MM.1S (cell line): ENCODE data around the gene IGFN1.

Experiments used
- DNase-seq: peaks from one replicate; pipeline ENCODE4 v3.0.0-alpha.2; 2015
- H2AFZ ChIP-seq: fragments of 300-600 bp; sonication (generic); 2 replicates; pipeline ENCODE4 v1.6.0; 2016; ENCODE audit warnings: antibody characterized with exemption, low read length
- H3F3A ChIP-seq: fragments of 300-600 bp; sonication (generic); 2 replicates; pipeline ENCODE4 v1.6.1; 2016; ENCODE audit warnings: mild to moderate bottlenecking, antibody characterized with exemption, low read length, moderate library complexity, mixed read lengths; ENCODE audit not compliant: insufficient read depth
- H3K27ac ChIP-seq: fragments of 300-600 bp; sonication (generic); 2 replicates; pipeline ENCODE4 v1.5.1; 2016; ENCODE audit warnings: mild to moderate bottlenecking, low read length
- H3K27me3 ChIP-seq: fragments of 300-600 bp; sonication (generic); replicated peaks from 2 replicates; pipeline ENCODE4 v1.6.0; 2016; ENCODE audit warnings: low read length; ENCODE audit not compliant: insufficient read depth
- H3K36me3 ChIP-seq: fragments of 300-600 bp; sonication (generic); replicated peaks from 2 replicates; pipeline ENCODE4 v1.6.1; 2016; ENCODE audit warnings: mild to moderate bottlenecking, low read length, mixed read lengths; ENCODE audit not compliant: insufficient read depth
- H3K4me1 ChIP-seq: fragments of 300-600 bp; sonication (generic); 2 replicates; pipeline ENCODE4 v1.6.1; 2016; ENCODE audit warnings: low read length, mixed read lengths
- H3K4me2 ChIP-seq: fragments of 300-600 bp; sonication (generic); 2 replicates; pipeline ENCODE4 v1.6.0; 2016; ENCODE audit warnings: low read depth, low read length
- H3K4me3 ChIP-seq: fragments of 300-600 bp; sonication (generic); 2 replicates; pipeline ENCODE4 v1.5.1; 2016; ENCODE audit warnings: low read length, mixed read lengths
- H3K79me2 ChIP-seq: fragments of 300-600 bp; sonication (generic); 2 replicates; pipeline ENCODE4 v1.6.1; 2016; ENCODE audit warnings: mixed run types, low read length, mixed read lengths
- H3K9ac ChIP-seq: fragments of 300-600 bp; sonication (generic); 2 replicates; pipeline ENCODE4 v1.6.1; 2016; ENCODE audit warnings: low read length, mixed read lengths
- H3K9me2 ChIP-seq: fragments of 300-600 bp; sonication (generic); replicated peaks from 2 replicates; pipeline ENCODE4 v1.6.1; 2016; ENCODE audit warnings: mild to moderate bottlenecking, low read length, mixed read lengths; ENCODE audit not compliant: insufficient read depth
- H3K9me3 ChIP-seq: fragments of 300-600 bp; sonication (generic); replicated peaks from 2 replicates; pipeline ENCODE4 v1.6.1; 2016; ENCODE audit warnings: mild to moderate bottlenecking, low read length, mixed read lengths; ENCODE audit not compliant: insufficient read depth
- H4K20me1 ChIP-seq: fragments of 300-600 bp; sonication (generic); 2 replicates; pipeline ENCODE4 v1.6.1; 2016; ENCODE audit warnings: mild to moderate bottlenecking, low read length, moderate library complexity, mixed read lengths; ENCODE audit not compliant: insufficient read depth
- EZH2 ChIP-seq: fragments of 300-600 bp; sonication (generic); optimal IDR thresholded peaks from 2 replicates; pipeline ENCODE3; 2017; ENCODE audit warnings: low read depth, mild to moderate bottlenecking, antibody characterized with exemption, low read length, mixed read lengths
- EZH2phosphoT487 ChIP-seq: fragments of 300-600 bp; sonication (generic); IDR thresholded peaks from 2 replicates; pipeline ENCODE4 v1.6.1; 2018; ENCODE audit warnings: antibody characterized with exemption, low read length
- TF ChIP-seq, protein P1 (sequence below): fragments of 300-600 bp; sonication (generic); IDR thresholded peaks from 2 replicates; pipeline ENCODE4 v1.5.1; 2016; ENCODE audit warnings: antibody characterized with exemption, low read length, mixed read lengths

Gene IGFN1

DNA sequence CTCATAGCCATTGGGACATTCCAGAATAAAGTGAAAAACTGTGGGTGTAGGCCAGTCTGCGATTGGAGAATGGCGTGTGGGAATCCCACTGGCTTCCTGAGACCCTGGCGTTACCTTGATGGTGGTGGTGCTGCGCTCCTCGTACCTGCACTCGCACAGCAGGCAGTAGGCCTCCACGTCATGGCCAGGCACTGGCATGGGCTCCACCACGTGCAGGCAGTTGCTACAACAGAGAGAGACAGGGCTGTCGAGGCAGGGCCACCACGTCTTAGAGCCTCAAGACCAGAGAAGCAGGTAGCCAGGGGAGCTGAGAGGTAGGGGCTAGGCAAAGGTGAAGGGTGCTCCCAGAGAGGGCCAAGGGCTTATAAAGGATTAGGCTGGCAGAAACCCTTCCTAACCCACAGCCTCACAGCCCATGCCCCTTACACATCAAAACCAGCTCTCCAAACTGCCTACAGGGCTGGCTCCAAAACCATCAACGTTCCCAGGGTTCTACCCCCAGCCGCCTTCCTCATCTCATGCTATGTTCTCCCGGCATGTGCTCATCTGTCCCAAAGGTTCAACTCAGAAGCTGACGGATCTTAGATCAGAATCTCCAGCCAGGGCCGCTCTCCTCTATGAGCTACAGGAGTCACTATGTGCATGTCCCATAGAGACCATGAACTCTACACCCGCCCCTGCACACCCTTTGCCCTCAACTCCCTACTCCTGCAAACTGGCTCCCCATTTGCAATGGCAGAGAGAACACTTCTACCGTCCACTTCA is 43.8 kb upstream of the IGFN1 start:
- no peak for DNase-seq
- no peaks in the 10 kb centered on the region for H3K27me3 ChIP-seq
- no peak overlapping the region for H3K4me2 ChIP-seq
- H3K9me3 ChIP-seq, result no peaks in the 10 kb centered on the region
- no peaks in the 10 kb centered on the region for H3F3A ChIP-seq
- no peak overlapping the region for H3K27ac ChIP-seq
- H3K36me3 ChIP-seq, result no peaks in the 10 kb centered on the region
- no peaks in the 10 kb centered on the region for H3K9me2 ChIP-seq
- no peaks in the 10 kb centered on the region for H3K4me1 ChIP-seq
- no peaks in the 10 kb centered on the region for H4K20me1 ChIP-seq
- H3K79me2 ChIP-seq, result no peaks in the 10 kb centered on the region
- TF ChIP-seq EZH2phosphoT487 (no peak), EZH2 (no peak)
- TF ChIP-seq, protein P1, sequence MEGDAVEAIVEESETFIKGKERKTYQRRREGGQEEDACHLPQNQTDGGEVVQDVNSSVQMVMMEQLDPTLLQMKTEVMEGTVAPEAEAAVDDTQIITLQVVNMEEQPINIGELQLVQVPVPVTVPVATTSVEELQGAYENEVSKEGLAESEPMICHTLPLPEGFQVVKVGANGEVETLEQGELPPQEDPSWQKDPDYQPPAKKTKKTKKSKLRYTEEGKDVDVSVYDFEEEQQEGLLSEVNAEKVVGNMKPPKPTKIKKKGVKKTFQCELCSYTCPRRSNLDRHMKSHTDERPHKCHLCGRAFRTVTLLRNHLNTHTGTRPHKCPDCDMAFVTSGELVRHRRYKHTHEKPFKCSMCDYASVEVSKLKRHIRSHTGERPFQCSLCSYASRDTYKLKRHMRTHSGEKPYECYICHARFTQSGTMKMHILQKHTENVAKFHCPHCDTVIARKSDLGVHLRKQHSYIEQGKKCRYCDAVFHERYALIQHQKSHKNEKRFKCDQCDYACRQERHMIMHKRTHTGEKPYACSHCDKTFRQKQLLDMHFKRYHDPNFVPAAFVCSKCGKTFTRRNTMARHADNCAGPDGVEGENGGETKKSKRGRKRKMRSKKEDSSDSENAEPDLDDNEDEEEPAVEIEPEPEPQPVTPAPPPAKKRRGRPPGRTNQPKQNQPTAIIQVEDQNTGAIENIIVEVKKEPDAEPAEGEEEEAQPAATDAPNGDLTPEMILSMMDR, result no peak
- no peak overlapping the region for H3K4me3 ChIP-seq
- H2AFZ ChIP-seq, result no peak overlapping the region
- no peak overlapping the region for H3K9ac ChIP-seq

DNA sequence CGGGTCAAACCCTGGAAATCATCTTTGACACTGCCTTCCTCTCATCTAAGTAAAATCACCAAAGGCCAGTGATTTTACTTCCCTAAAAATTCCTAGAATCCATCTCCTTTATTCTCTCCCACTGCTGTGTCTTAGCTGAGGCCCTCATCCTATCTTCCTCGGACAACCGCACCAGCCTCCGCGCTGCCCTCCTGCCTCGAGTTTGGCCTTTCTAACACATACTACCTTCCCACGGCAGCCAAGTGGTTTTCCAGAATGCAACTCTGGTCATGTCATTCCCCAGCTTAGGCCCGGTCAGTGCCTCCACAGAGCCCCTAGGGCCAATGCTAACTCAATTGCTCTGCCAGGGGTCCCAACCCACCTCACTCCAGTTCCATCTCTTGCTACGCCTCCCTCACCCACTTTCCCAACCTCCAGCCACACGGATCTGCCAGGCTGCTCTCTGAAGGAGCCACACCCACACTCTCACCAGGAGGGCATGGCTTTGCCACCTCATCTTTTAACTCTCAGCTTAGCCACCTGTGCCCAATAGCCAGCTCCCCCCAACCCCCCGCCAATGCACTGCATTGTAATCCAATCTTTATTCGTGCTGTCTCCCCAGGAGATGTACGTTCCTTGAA is 43.1 kb upstream of the IGFN1 start:
- Histone ChIP-seq H3K9me3 (no peaks in the 10 kb centered on the region), H3K79me2 (no peaks in the 10 kb centered on the region), H2AFZ (no peak overlapping the region), H3K4me2 (no peak overlapping the region), H3K9ac (no peak overlapping the region), H3K36me3 (no peaks in the 10 kb centered on the region), H3K4me1 (no peaks in the 10 kb centered on the region), H4K20me1 (no peaks in the 10 kb centered on the region), H3F3A (no peaks in the 10 kb centered on the region), H3K9me2 (no peaks in the 10 kb centered on the region), H3K27me3 (no peaks in the 10 kb centered on the region), H3K27ac (no peak overlapping the region), H3K4me3 (no peak overlapping the region)
- no peak for DNase-seq
- TF ChIP-seq, protein P1, result no peak
- no peak for TF ChIP-seq EZH2phosphoT487
- TF ChIP-seq EZH2, result no peak

DNA sequence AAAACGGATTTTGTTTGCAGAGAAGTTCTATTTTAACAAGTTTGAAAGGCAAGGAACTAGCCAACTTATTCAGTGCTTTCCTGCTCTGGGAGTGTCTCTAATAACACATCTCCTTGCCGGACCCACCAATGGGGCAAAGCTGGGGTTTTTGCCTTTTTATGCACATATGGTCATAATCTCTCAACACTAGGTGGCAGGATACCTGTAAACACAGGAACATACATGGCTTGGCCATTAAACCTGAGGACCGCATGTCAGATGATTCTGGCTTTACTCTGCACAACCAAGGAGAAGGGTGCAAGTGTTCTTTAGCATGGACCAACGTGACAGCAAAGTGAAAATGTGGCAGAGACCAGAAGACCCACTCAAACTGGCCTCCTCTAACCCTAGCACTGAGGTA is 41.2 kb upstream of the IGFN1 start:
- Histone ChIP-seq H3K27me3 (no peaks in the 10 kb centered on the region), H3K4me2 (no peak overlapping the region), H3F3A (no peaks in the 10 kb centered on the region), H3K4me3 (no peak overlapping the region), H3K36me3 (no peaks in the 10 kb centered on the region), H3K9me3 (no peaks in the 10 kb centered on the region), H2AFZ (no peak overlapping the region), H3K9ac (no peak overlapping the region), H3K4me1 (peaks cover 7% of the 10 kb centered on the region; the same call in 1 of the 2 replicates), H3K27ac (no peak overlapping the region), H3K9me2 (no peaks in the 10 kb centered on the region), H3K79me2 (peaks cover 9% of the 10 kb centered on the region), H4K20me1 (no peaks in the 10 kb centered on the region)
- DNase-seq, result peak; percentile 69
- TF ChIP-seq EZH2, result no peak
- TF ChIP-seq EZH2phosphoT487, result no peak
- TF ChIP-seq, protein P1, result peak; percentile 70
